Progenitor cell of endocrine pancreas (in vitro differentiated cells): Measurements from ENCODE around the gene TMEM220. TPM values are rescaled to one million over a fixed set of nuclear protein-coding genes. Genes with fewer than 3 reads are reported as not detected.
A peak's percentile ranks its signal among the peaks of the same experiment; 100 is the strongest.
"Not testable (repeated sequence)": the region's sequence is repeated elsewhere in the genome, so short reads cannot be mapped to it uniquely, and the experiment has no call there.

Experiments
- DNase-seq: peaks from one replicate; pipeline ENCODE4 v3.0.0; 2021; ENCODE audit warnings: low spot score; ENCODE audit not compliant: unreplicated experiment
- H3K27ac Mint-ChIP-seq: 2 replicates; pipeline ENCODE4 v1.8.0; 2021; ENCODE audit warnings: mild to moderate bottlenecking, moderate library complexity, mixed read lengths
- H3K27me3 Mint-ChIP-seq: 2 replicates; pipeline ENCODE4 v1.8.0; 2021; ENCODE audit warnings: mixed read lengths
- H3K36me3 Mint-ChIP-seq: 2 replicates; pipeline ENCODE4 v1.8.0; 2022; ENCODE audit warnings: mixed read lengths; ENCODE audit not compliant: insufficient read depth
- H3K4me1 Mint-ChIP-seq: 2 replicates; pipeline ENCODE4 v1.8.0; 2021; ENCODE audit warnings: low read depth, mixed read lengths
- H3K4me3 Mint-ChIP-seq: 2 replicates; pipeline ENCODE4 v1.8.0; 2021; ENCODE audit warnings: low read depth, mild to moderate bottlenecking, moderate library complexity, mixed read lengths
- H3K9me3 Mint-ChIP-seq: 2 replicates; pipeline ENCODE4 v1.8.0; 2021; ENCODE audit warnings: low read depth, mixed read lengths
- CTCF ChIP-seq: fragments of 200-600 bp; sonication (generic); IDR thresholded peaks from one replicate; pipeline ENCODE4 v1.5.0; 2021; ENCODE audit warnings: antibody characterized with exemption, mild to moderate bottlenecking; ENCODE audit not compliant: unreplicated experiment
- total RNA-seq: library from RNA; stranded (reverse); gene quantifications from 2 replicates; pipeline ENCODE4 v1.2.1, GENCODE V29; 2021

The TMEM220 gene
- total RNA-seq, 1 donor from 2014 or later, result 3.3 TPM

GRCh38 chr17:10702574-10702973, 27.2 kb downstream of the TMEM220 start:
- peaks cover 5% of the 10 kb centered on the region for H3K36me3 Mint-ChIP-seq
- DNase-seq, result no peak
- no peaks in the 10 kb centered on the region for H3K27me3 Mint-ChIP-seq
- H3K9me3 Mint-ChIP-seq, result no peaks in the 10 kb centered on the region
- H3K4me3 Mint-ChIP-seq, result no peak overlapping the region
- H3K4me1 Mint-ChIP-seq, result peaks cover 15% of the 10 kb centered on the region
- H3K27ac Mint-ChIP-seq, result no peak overlapping the region
- no peak for TF ChIP-seq CTCF

GRCh38 chr17:10699856-10700255, 30.0 kb downstream of the TMEM220 start:
- DNase-seq, result no peak

GRCh38 chr17:10698096-10698818, 31.6 kb downstream of the TMEM220 start:
- no peak for DNase-seq
- Mint-ChIP-seq H3K27ac (peak overlapping the region; percentile 96), H3K27me3 (no peaks in the 10 kb centered on the region), H3K4me1 (peaks cover 21% of the 10 kb centered on the region), H3K36me3 (peaks cover under 1% of the 10 kb centered on the region), H3K9me3 (no peaks in the 10 kb centered on the region), H3K4me3 (peak overlapping the region; percentile 88)
- TF ChIP-seq CTCF, result no peak

More at GRCh38 chr17:10699856-10700255, 30.0 kb downstream of the TMEM220 start:
- Mint-ChIP-seq H3K4me1 (peaks cover 21% of the 10 kb centered on the region), H3K36me3 (no peaks in the 10 kb centered on the region), H3K9me3 (no peaks in the 10 kb centered on the region), H3K4me3 (no peak overlapping the region), H3K27me3 (no peaks in the 10 kb centered on the region), H3K27ac (no peak overlapping the region)
- TF ChIP-seq CTCF, result no peak

- peak; percentile 83 for DNase-seq
- TF ChIP-seq CTCF, result peak; percentile 56
- Mint-ChIP-seq H3K4me1 (peaks cover 19% of the 10 kb centered on the region), H3K9me3 (no peaks in the 10 kb centered on the region), H3K27ac (peak within 1 kb of the TSS; percentile 96), H3K4me3 (peak within 1 kb of the TSS; percentile 88), H3K36me3 (peaks cover 4% of the 10 kb centered on the region), H3K27me3 (no peaks in the 10 kb centered on the region)
Measured at GRCh38 chr17:10697092-10698081, 32.4 kb downstream of the TMEM220 start, which contains the start of the genes ADPRM and SCO1. TSS of gene ADPRM (plus strand) at chr17:10697594. CDS start at chr17:10704927, 7,333 bp downstream. TSS of gene SCO1 (minus strand) at chr17:10697533. CDS start at chr17:10697507, 26 bp downstream.

- not testable (repeated sequence) for H3K27ac Mint-ChIP-seq, H3K9me3 Mint-ChIP-seq, H3K27me3 Mint-ChIP-seq, H3K36me3 Mint-ChIP-seq, DNase-seq
- peaks cover 13% of the 10 kb centered on the region for H3K4me1 Mint-ChIP-seq
- peak overlapping the region; percentile 88 for H3K4me3 Mint-ChIP-seq
Measured at GRCh38 chr17:10695875-10696407, 33.9 kb downstream of the TMEM220 start.
